Measurements from ENCODE around the gene IMPDH1. TPM values are rescaled to one million over a fixed set of nuclear protein-coding genes. Genes with fewer than 3 reads are reported as not detected.

IMPDH1 gene
- total and polyA plus RNA-seq, 12 donors, result 9.3 to 32.8 (median 17.1) TPM

- intact Hi-C loops (cut with DNase I), result no loop called here
These were observed 56.2 kb downstream of the IMPDH1 start for GRCh38 chr7:128353610-128354009.

DNA sequence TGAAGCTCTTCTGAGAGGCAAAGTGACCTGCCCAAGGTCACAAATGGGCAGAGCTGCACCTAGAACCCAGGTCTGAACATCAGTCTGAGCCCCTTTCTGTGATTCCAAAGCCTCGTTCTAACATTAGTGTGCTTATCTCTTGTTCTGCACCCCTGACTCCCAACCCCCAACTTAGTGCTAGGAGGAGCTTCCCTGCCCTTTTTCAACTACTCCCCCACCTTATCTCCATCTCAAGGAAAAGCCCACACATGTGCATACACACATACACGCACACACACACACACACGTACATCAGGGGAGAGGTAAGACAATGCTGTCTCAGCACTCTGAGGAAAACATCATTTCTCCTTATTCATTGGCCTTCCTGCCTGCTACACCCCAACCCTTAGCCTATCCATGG is 56.6 kb downstream of the IMPDH1 start:
- intact Hi-C loops (cut with DNase I), result no loop called here
- Histone ChIP-seq H3K36me3 (no peaks in the 10 kb centered on the region), H3K27me3 (peaks cover 0 to 47% (median 31%) of the 10 kb centered on the region in 7 donors), H3K27ac (no peak overlapping the region), H3K4me3 (no peak overlapping the region), H3K9me3 (no peaks in the 10 kb centered on the region), H3K4me1 (peaks cover 0 to 21% (median 14%) of the 10 kb centered on the region in 9 donors)
- no peak for TF ChIP-seq CTCF (IDR thresholded peaks at IDR 0.05)
- 86 to 87% methylated on average over 3 of the region's 3 CpGs for WGBS, 2 donors
- DNase-seq, result no peak
- no peak for ATAC-seq

More at GRCh38 chr7:128353610-128354009, 56.2 kb downstream of the IMPDH1 start:
- Histone ChIP-seq H3K27ac (no peak overlapping the region), H3K27me3 (peaks cover 0 to 47% (median 31%) of the 10 kb centered on the region in 7 donors), H3K4me3 (no peak overlapping the region), H3K9me3 (no peaks in the 10 kb centered on the region), H3K4me1 (peaks cover 0 to 21% (median 16%) of the 10 kb centered on the region in 9 donors), H3K36me3 (no peaks in the 10 kb centered on the region)
- WGBS, 2 donors, result 96% methylated on average over 1 of the region's 1 CpG
- ATAC-seq (no peak), DNase-seq (no peak)
- no peak for TF ChIP-seq CTCF (IDR thresholded peaks at IDR 0.05)

DNA sequence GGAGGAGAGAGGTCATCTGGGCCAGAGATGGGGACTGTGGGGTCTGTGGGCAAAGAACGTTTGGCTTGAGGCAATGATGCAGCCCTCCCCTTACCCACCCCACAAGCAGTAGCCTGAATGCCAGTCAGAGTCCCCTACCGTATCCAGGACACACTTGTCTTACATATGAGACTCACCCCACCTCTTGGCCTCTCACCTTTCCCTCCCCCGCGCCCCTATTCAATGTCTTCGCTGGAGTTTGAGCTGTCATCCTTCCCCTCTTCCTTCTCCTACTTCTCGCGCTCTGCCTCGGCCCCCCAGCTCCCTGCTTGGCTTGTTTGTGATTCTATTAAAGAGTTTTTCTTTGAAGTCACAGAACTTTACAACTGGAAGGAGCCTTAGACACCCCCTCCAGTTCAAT is 57.1 kb downstream of the IMPDH1 start:
- H3K4me3 ChIP-seq, result no peak overlapping the region
- H3K27ac ChIP-seq, result no peak overlapping the region
- ATAC-seq (no peak), DNase-seq (no peak)
- H3K27me3 ChIP-seq, result peaks cover 0 to 47% (median 31%) of the 10 kb centered on the region in 7 donors
- H3K36me3 ChIP-seq, result no peaks in the 10 kb centered on the region
- peaks cover 0 to 21% (median 12%) of the 10 kb centered on the region in 9 donors for H3K4me1 ChIP-seq
- intact Hi-C loops (cut with DNase I), result loop anchor here in 2 of 10 donors (1.0 kb wide), 1 partner anchor 35 kb away; no protein-coding TSS in a partner anchor
- WGBS, 2 donors, result 73 to 74% methylated on average over 8 of the region's 8 CpGs
- no peaks in the 10 kb centered on the region for H3K9me3 ChIP-seq
- no peak for TF ChIP-seq CTCF (IDR thresholded peaks at IDR 0.05)

GRCh38 chr7:128352153-128352537 is 57.6 kb downstream of the IMPDH1 start:
- intact Hi-C loops (cut with DNase I), result loop anchor here in 2 of 10 donors (1.0 kb wide), 1 partner anchor 35 kb away; no protein-coding TSS in a partner anchor

More at GRCh38 chr7:128352153-128352537, 57.6 kb downstream of the IMPDH1 start:
- DNase-seq, result peak; percentile 30 to 55
- Histone ChIP-seq H3K27me3 (peaks cover 0 to 47% (median 31%) of the 10 kb centered on the region in 7 donors), H3K9me3 (no peaks in the 10 kb centered on the region), H3K27ac (no peak overlapping the region), H3K36me3 (no peaks in the 10 kb centered on the region), H3K4me3 (peak overlapping the region in 6 of 10 donors; percentile 5 to 38 (median 26)), H3K4me1 (peaks cover 0 to 21% (median 12%) of the 10 kb centered on the region in 9 donors)
- peak; percentile 13 to 65 (median 40) for ATAC-seq
- TF ChIP-seq CTCF (IDR thresholded peaks at IDR 0.05), result peak; percentile 31 to 66 (median 56)
- WGBS, 2 donors, result 4 to 11% methylated on average over 27 to 34 of the region's 34 CpGs
